PC-9 (cell line): ENCODE data around the gene LRIG2.

Source experiments
- EZH2 ChIP-seq: fragments of 200-600 bp; sonication (generic); IDR thresholded peaks from 2 replicates; pipeline ENCODE4 v1.8.0; 2017; ENCODE audit warnings: antibody characterized with exemption, low read depth
- TF ChIP-seq, protein P1 (sequence below): fragments of 200-600 bp; sonication (generic); conservative IDR thresholded peaks from 2 replicates; pipeline ENCODE4 v1.6.1; 2017; ENCODE audit warnings: mixed run types, antibody characterized with exemption, mild to moderate bottlenecking, moderate library complexity

DNA sequence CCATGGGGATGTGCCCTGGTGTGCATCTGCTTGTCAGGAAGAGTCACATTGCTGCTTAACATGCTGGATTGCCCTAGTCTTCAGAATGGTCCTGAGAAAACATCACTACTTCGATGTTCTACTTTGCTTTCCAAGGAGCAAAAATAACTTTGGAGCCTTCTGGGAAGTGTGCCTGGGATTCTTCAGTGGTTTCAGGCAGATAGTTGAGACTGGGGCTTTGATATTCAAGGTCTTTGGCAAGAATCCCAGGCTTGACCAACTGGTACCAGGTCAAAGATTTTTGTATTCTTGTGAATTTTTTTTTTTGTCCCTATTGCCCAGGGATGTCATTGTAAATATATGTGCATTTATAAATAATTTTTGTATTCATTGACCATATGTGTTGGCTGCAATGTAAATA, 51.4 kb downstream of the LRIG2 start:
- TF ChIP-seq, protein P1, sequence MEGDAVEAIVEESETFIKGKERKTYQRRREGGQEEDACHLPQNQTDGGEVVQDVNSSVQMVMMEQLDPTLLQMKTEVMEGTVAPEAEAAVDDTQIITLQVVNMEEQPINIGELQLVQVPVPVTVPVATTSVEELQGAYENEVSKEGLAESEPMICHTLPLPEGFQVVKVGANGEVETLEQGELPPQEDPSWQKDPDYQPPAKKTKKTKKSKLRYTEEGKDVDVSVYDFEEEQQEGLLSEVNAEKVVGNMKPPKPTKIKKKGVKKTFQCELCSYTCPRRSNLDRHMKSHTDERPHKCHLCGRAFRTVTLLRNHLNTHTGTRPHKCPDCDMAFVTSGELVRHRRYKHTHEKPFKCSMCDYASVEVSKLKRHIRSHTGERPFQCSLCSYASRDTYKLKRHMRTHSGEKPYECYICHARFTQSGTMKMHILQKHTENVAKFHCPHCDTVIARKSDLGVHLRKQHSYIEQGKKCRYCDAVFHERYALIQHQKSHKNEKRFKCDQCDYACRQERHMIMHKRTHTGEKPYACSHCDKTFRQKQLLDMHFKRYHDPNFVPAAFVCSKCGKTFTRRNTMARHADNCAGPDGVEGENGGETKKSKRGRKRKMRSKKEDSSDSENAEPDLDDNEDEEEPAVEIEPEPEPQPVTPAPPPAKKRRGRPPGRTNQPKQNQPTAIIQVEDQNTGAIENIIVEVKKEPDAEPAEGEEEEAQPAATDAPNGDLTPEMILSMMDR = no peak
- TF ChIP-seq EZH2 = no peak
